Tibial nerve (tissue), 4 donors: ENCODE measurements around the gene ASTN1.

Experiments
- EP300 ChIP-seq, 2 donors: sonication (generic); formaldehyde crosslinking; IDR thresholded peaks; one replicate each; pipeline ENCODE4 v1.6.1; 2017; ENCODE audit warnings: antibody characterized with exemption in 2 of 2, mild to moderate bottlenecking in 1 of 2
- POLR2A ChIP-seq, 2 donors: fragments of 450-650 bp; IDR thresholded peaks; one replicate each; pipeline ENCODE4 v1.6.1; 2017; ENCODE audit warnings: antibody characterized with exemption in 2 of 2, mild to moderate bottlenecking in 2 of 2, moderate library complexity in 2 of 2
- TF ChIP-seq, protein P1 (sequence below), 5 experiments: fragments of 200-600 bp in 3 of 5; fragments of 450-650 bp in 2 of 5; sonication (generic) in 3 of 5; IDR thresholded peaks; one replicate each; pipeline ENCODE4 v1.5.1; 2016 to 2019; ENCODE audit warnings: antibody characterized with exemption in 5 of 5, mild to moderate bottlenecking in 3 of 5, moderate library complexity in 2 of 5

DNA sequence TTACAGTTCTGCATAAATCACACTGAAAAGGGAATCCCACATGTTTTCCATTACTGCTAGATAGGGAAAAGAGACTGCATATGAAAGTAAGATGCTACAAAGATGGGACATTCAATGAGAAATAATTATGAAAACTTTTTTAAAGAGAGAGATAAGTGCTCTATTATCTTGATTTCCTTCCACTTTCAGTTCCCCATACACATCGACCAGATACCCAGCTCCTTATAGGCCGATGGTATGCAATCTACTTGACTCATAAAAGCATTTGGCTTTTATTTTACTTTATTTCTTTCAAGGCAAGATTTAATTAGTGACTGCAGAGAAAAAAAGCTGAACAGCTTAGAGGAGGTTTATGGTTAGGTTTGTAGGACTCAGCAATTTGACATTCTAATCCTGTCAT is 19.3 kb upstream of the ASTN1 start:
- TF ChIP-seq, protein P1, sequence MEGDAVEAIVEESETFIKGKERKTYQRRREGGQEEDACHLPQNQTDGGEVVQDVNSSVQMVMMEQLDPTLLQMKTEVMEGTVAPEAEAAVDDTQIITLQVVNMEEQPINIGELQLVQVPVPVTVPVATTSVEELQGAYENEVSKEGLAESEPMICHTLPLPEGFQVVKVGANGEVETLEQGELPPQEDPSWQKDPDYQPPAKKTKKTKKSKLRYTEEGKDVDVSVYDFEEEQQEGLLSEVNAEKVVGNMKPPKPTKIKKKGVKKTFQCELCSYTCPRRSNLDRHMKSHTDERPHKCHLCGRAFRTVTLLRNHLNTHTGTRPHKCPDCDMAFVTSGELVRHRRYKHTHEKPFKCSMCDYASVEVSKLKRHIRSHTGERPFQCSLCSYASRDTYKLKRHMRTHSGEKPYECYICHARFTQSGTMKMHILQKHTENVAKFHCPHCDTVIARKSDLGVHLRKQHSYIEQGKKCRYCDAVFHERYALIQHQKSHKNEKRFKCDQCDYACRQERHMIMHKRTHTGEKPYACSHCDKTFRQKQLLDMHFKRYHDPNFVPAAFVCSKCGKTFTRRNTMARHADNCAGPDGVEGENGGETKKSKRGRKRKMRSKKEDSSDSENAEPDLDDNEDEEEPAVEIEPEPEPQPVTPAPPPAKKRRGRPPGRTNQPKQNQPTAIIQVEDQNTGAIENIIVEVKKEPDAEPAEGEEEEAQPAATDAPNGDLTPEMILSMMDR (IDR thresholded peaks at IDR 0.05): no peak
- TF ChIP-seq POLR2A (IDR thresholded peaks at IDR 0.05): no peak
- no peak for TF ChIP-seq EP300 (IDR thresholded peaks at IDR 0.05)
